Activated CD4-positive, alpha-beta T cell treated with anti-CD3 and anti-CD28 coated beads for 48 hours (primary cell): ENCODE data around the gene DVL1.
"Not testable (repeated sequence)": the region's sequence is repeated elsewhere in the genome, so short reads cannot be mapped to it uniquely, and the experiment has no call there.

Source experiments
- DNase-seq: peaks from one replicate; pipeline ENCODE4 v3.0.0-alpha.2; 2020

The DVL1 gene

DNA sequence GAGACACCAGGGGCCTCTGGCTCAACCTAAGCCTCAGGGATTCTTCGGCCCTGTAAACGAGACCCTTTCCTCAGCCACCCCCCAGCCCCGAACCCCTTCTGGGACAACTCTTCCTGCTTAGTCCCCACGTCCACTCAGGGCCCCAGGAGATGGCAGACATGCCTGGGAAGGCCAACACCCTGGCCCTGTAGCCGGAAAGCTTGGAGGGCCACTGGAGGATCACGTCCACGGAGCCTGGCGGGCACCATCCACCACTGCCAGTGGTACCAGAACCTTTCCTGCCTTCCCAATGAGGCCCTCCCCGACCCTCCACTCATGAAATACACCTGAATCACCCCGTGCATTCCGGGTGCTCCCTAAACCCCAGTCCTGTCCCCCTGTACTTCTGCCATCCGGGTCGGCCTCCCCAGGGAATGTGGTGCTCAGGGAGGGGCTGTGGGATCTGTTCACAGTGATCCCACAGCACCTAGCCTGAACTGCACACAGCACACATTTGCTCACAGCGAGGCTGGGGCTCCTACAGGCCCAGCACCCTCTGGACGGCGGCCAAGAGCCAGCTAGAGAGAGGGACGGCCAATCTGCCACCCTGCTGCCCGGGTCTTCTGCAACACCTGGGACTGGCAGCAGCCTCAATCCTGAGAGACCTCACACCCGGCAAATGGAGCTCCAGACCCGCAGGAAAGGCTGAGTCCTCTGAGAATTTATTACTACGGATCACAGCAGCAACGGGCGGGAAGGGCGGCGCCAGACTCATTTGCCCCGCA lies 24.0 kb upstream of the DVL1 start:
- no peak for DNase-seq

- DNase-seq, result peak; percentile 87
Observed at GRCh38 chr1:1371746-1372711, 22.8 kb upstream of the DVL1 start.

- DNase-seq, result peak; percentile 47
Observed at GRCh38 chr1:1371364-1371745, 22.1 kb upstream of the DVL1 start.

GRCh38 chr1:1370771-1371300 lies 21.6 kb upstream of the DVL1 start:
- DNase-seq, result no peak

DNA sequence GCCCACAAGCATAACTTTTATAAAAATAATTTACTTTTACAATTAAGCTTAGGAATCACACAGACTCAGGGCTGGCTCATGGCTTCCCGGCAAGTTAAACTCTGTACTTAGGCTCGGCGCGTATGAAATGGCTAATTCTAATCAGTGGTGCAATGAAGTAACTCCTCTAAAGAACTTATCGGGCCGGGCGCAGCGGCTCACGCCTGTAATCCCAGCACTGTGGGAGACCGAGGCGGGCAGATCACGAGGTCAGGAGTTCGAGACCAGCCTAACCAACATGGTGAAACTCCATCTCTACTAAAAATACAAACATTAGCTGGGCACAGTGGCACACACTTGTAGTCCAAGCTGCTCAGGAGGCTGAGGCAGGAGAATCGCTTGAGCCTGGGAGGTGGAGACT lies 20.9 kb upstream of the DVL1 start:
- not testable (repeated sequence) for DNase-seq

GRCh38 chr1:1367315-1367714 lies 18.1 kb upstream of the DVL1 start:
- DNase-seq, result no peak

- no peak for DNase-seq
Observed at GRCh38 chr1:1366699-1367066, 17.5 kb upstream of the DVL1 start.

GRCh38 chr1:1365875-1366698 lies 16.9 kb upstream of the DVL1 start:
- DNase-seq, result no peak

DNA sequence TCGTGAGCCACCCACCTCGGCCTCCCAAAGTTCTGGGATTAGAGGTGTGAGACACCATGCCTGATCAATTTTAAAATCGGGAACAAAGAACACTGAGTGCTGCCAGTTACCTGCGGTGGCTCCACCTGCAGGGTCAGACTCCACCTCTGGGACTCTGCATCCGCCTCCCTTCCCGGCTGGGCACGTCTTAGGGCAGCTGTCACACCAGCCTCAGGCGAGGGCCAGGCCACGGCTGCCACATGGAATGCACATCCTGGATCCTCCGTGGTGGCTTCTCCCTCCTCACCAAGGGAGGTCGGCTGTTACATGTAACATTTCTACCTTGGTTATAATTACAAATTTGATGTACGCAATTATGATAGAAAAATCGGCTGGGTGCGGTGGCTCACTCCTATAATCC lies 15.0 kb upstream of the DVL1 start:
- DNase-seq, result no peak

DNA sequence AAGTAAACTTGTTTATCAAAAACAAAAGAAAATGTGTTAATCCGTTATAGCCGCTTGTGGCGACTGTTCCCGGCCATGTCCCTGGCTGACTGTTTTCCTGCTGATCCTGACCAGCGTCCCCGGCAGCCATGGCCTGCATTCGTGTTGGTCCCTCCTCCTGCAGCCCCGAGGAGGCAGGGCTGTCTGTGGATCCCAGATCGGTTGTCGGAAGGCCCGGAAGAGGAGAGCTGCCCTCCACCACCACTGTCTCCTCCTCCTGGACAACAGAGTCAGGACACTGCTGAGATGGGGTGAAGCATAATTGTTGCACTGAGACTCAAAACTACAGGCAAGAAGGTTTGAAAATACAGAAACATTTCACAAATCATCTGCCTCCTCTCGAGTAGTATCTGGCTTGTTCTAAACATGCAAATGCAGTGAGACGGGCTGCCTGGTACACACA lies 12.8 kb upstream of the DVL1 start:
- no peak for DNase-seq

DNA sequence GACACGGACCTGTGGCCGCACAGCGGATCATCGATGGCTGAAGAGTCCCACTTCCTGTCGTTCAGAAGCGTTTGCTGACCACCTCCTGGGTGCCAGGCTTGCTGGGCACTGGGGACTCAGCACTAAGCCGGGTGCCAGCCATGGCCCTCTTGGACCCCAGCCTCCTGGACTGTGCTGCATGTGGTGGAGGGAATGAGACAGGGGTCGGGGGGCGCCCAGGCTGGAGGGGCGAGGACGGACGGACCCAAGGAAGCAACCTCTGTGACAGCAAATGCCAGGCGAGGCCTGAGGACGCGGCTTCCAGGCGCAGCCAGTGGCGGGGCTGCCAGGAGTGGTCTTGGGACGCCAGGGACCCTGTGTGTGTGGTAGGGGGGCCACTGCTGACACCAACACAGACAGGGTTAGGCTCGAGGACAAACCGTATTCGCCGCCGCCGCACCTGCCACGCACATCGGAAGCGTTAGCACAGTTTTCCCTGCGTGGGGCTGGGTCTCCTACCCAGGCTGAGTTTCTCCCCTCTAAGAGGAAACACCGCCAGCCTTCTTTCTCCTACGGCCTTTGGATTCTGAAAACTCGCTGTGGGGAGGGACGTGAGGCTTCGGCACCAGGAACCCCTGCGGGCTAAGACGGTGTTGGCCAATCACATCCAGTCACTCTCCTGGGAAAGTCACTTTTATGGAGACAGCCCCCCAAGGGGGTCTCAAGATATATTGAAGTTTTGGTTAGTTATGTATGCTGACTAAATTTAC lies 12.2 kb upstream of the DVL1 start:
- DNase-seq, result no peak

DNA sequence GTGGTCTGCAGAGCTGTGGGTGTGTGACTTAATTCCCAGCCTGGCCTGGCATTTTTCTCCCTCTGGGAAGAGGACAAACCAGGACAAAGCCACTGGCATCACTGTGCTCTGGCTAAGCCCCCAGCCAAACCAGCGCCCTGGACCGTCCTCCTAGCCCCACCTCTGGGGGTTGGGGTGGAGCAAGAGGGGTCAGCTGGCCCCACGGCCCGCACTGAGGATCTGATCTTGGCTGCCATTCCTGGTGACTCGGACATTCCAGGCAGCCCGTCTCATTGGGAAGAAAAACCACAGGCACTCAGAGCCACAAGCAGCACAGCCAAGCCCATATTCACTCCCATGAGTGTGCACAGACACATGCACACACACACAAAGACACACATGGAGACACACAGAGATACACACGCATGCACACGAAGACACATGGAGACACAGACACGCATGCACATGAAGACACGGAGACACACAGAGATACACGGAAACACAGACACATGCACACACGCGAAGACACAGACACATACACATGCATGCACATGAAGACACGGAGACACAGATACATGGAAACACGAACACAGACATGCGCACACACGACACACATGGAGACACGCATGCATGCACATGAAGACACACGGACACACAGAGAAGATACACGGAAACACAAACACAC lies 11.4 kb upstream of the DVL1 start:
- DNase-seq, result no peak

DNA sequence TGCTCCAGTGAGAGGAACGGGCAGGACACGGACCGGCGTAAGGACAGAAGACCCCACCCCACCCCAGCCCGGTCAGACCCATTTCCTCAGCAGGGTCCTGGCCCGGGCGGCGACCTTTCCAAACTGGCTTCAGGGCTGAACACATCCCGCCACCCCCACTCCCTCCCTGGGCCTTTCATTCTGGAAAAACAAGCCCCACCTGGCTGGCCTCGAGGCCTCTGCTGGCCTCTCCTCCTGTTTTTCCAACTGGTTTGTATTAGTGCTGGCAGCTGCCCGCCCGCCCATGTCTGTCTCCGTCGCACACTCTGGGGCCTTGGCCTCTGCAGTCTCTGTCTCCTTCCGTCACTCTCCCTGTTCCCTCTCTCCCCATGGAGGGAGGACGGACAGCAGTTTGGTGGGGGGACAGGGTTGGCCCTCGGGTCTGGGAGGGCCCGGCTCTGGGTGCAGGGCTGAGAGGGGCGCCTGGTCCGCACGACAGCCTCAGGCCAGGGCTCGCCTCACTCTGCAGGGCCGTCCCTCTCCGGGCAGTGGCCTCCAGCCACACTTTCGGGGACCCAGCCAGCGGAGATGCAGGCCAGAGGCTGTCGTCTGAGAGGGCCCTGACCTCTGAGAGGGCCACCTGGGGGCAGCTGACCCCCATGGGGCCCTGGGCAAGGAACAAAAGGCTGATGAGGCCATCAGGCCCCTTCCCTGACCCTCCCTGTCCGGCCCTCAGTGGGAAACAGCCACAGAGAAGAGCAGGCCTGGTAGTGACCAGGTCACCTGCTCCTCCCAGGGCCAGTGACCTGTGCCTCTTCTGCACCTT lies 10.6 kb upstream of the DVL1 start:
- no peak for DNase-seq

- no peak for DNase-seq
Observed at GRCh38 chr1:1359308-1359663, 10.1 kb upstream of the DVL1 start.

DNA sequence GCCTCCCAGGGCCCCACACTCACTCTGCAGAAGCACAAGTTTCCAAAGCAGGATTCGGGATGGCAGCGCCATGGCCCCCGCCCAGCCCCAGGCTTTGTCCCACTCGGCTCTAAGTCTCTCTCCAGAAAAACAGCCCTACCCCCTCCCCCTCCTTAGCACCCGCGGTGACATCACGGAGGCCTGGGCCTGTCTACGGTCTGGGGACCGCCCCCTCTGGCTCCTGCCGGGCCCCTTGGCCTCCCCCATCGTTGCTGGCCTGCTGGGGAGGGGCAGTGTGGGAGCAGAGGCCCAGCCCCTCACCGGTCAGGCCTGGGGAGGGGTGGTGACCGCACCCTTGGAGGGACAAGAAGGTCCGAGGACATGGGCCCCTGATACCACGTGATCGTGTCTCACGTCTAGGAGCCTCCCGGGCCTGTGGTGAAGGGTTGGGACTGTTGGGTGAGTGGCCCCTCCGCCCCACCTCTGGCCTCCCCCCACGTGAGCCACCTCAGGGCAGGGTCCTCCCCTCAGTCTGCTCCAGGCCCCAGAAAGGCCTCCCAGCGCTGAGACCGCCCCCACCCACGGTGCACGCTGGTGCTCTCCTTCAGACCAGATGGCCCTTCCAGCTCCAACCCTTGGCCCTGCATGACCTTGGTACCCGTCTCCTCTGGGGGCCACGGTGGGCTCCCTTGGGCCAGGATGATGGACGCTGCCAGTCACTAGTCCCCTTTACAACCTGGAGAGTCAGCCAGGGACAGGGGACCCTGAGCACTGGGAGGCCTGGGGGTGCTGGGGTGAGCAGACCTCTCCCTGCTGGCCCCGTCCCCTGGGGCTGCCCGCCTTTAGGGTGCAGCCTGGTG lies 9.4 kb upstream of the DVL1 start, which contains the start of gene MXRA8:
MXRA8 (minus strand) TSS at position 123 of the 839 bp plus-strand sequence; CDS start at position 72, 51 bp downstream.
- peak; percentile 47 for DNase-seq

- no peak for DNase-seq
Observed at GRCh38 chr1:1357871-1358432, 8.7 kb upstream of the DVL1 start.

DNA sequence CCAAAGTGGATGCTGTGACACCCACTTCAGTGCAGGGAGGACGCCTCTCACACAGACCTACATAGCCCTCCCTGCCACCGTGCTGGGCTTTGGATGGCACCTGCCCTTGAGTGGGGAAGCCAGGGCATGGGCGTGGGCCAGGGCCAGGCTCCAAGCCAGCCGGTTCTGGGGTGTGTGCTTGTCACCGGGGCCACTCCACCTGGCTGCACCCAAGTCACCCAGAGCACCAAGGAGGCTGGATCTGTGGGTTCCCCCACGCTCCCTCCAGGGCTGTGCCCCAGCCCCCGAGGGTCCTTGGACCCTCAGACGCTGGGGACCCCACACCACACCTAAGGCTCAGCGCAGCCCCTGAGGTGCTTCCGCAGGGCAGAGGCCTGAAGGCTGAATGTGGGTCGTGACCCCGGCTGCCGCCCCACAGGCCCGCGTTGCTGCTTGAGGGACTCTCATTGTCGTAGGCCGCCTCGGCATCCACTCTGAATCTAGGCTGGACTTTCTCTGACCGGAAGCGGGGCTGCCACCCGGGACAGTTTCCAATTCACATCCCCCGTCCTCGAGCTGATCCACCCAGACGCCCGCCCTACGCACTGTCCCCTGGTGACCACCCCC lies 7.7 kb upstream of the DVL1 start:
- no peak for DNase-seq

GRCh38 chr1:1356166-1356795 lies 7.1 kb upstream of the DVL1 start:
- no peak for DNase-seq
